Vagina (tissue), 2 donors: ENCODE results near the gene NACAD. TPM values are rescaled to one million over a fixed set of nuclear protein-coding genes. Genes with fewer than 3 reads are reported as not detected.
A peak's percentile ranks its signal among the peaks of the same experiment; 100 is the strongest.
"Not testable (repeated sequence)": the region's sequence is repeated elsewhere in the genome, so short reads cannot be mapped to it uniquely, and the experiment has no call there.

Experiments used
- DNase-seq, 2 donors: peaks; one replicate each; pipeline ENCODE4 v3.0.0-alpha.2; 2017; ENCODE audit errors: extremely low spot score in 2 of 2
- H3K27ac ChIP-seq: fragments of 200-600 bp; sonication (generic); one replicate; pipeline ENCODE4 v1.5.1; 2019
- H3K27me3 ChIP-seq: fragments of 200-600 bp; sonication (generic); one replicate; pipeline ENCODE4 v1.5.1; 2019
- H3K36me3 ChIP-seq, 2 donors: fragments of 200-600 bp; sonication (generic); one replicate each; pipeline ENCODE4 v1.5.1; 2017 to 2019
- H3K4me1 ChIP-seq: fragments of 200-600 bp; sonication (generic); one replicate; pipeline ENCODE4 v1.5.1; 2019
- H3K4me3 ChIP-seq, 2 donors: fragments of 200-600 bp; sonication (generic); 1 replicate in 1 of 2; 2 replicates in 1 of 2; pipeline ENCODE4 v1.5.1; 2016 to 2019
- H3K9me3 ChIP-seq: fragments of 200-600 bp; sonication (generic); one replicate; pipeline ENCODE4 v1.5.1; 2019
- POLR2A ChIP-seq, 2 donors: fragments of 450-650 bp; IDR thresholded peaks; one replicate each; pipeline ENCODE4 v1.6.1; 2017; ENCODE audit warnings: antibody characterized with exemption in 2 of 2, mild to moderate bottlenecking in 2 of 2, moderate library complexity in 2 of 2
- POLR2AphosphoS5 ChIP-seq, 2 donors: sonication (generic); formaldehyde crosslinking; IDR thresholded peaks; one replicate each; pipeline ENCODE4 v1.9.0; 2017; ENCODE audit warnings: antibody characterized with exemption in 2 of 2, mild to moderate bottlenecking in 2 of 2, low read depth in 1 of 2; ENCODE audit not compliant: insufficient read depth in 1 of 2
- intact Hi-C: fragments of 100-400 bp; cut with DNase I; formaldehyde crosslinking; loops from one replicate; pipeline ENCODE4 v1.15.1; 2023
- total RNA-seq: library from RNA; depleted of rRNA; stranded (reverse); fragments of >200 nt; gene quantifications from one replicate; pipeline ENCODE4 v1.2.3, GENCODE V29; 2016
- TF ChIP-seq, protein P1 (sequence below), 3 experiments: fragments of 450-650 bp in 2 of 3; fragments of 200-600 bp in 1 of 3; sonication (generic) in 1 of 3; IDR thresholded peaks; one replicate each; pipeline ENCODE4 v1.5.1; 2017 to 2019; ENCODE audit warnings: antibody characterized with exemption in 3 of 3, mild to moderate bottlenecking in 2 of 3, moderate library complexity in 2 of 3

The NACAD gene
- total RNA-seq, 1 donor from 2014 or later: 9.6 TPM

DNA sequence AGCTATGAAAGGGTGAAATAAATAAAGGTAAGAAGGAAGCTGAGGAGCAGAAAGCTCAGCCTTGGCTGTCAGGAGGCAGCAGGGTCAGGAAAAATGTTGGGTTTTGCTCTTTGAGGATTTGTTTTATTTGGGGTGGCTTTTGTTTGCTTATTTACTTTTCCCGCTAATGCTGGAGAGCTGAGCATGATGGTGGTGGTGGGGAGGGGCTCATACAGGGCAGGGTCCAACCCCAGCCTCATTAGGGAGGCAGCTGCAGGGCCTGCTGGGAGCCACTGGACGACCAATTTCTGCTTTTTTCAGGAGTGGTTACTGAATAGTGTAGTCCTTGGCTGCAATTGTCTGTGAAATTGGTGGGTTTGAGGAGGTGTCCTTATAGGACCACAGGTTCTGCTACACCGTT, 52.5 kb downstream of the NACAD start:
- DNase-seq: no peak
- intact Hi-C loops: no loop called here

DNA sequence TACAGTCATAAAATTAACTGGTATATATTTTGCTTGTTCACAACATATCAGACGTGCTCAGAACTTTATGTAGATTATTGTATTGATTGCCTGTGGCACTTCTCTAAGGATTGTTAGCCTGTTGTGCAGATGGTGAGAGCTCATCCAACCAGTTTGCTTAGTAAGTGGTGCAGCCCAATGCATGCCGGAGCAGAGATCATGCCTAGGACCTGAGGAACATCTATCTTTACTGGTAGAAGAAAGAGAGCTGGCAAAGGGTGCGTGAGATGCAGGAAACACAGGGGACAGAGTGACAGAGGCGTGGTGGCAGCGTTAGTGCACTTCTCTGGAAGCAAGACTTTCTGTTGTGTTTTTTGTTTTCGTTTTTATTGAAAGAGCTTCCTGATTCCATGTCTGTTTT, 52.9 kb downstream of the NACAD start:
- Histone ChIP-seq H3K27me3 (no peaks in the 10 kb centered on the region), H3K36me3 (peaks cover 0 to 14% of the 10 kb centered on the region in 2 donors), H3K4me1 (peaks cover 46% of the 10 kb centered on the region), H3K27ac (no peak overlapping the region), H3K4me3 (no peak overlapping the region), H3K9me3 (no peaks in the 10 kb centered on the region)
- TF ChIP-seq POLR2AphosphoS5 (IDR thresholded peaks at IDR 0.05; ENCODE audit: insufficient read depth in 1 of 2, low read depth in 1 of 2): no peak
- TF ChIP-seq, protein P1, sequence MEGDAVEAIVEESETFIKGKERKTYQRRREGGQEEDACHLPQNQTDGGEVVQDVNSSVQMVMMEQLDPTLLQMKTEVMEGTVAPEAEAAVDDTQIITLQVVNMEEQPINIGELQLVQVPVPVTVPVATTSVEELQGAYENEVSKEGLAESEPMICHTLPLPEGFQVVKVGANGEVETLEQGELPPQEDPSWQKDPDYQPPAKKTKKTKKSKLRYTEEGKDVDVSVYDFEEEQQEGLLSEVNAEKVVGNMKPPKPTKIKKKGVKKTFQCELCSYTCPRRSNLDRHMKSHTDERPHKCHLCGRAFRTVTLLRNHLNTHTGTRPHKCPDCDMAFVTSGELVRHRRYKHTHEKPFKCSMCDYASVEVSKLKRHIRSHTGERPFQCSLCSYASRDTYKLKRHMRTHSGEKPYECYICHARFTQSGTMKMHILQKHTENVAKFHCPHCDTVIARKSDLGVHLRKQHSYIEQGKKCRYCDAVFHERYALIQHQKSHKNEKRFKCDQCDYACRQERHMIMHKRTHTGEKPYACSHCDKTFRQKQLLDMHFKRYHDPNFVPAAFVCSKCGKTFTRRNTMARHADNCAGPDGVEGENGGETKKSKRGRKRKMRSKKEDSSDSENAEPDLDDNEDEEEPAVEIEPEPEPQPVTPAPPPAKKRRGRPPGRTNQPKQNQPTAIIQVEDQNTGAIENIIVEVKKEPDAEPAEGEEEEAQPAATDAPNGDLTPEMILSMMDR (IDR thresholded peaks at IDR 0.05): no peak
- no peak for TF ChIP-seq POLR2A (IDR thresholded peaks at IDR 0.05)
- intact Hi-C loops: no loop called here
- DNase-seq: no peak

More for the DNA sequence above, 52.5 kb downstream of the NACAD start:
- peaks cover 46% of the 10 kb centered on the region for H3K4me1 ChIP-seq
- H3K27ac ChIP-seq: no peak overlapping the region
- H3K27me3 ChIP-seq: no peaks in the 10 kb centered on the region
- no peak overlapping the region for H3K4me3 ChIP-seq
- H3K36me3 ChIP-seq: peaks cover 0 to 14% of the 10 kb centered on the region in 2 donors
- no peaks in the 10 kb centered on the region for H3K9me3 ChIP-seq
- TF ChIP-seq POLR2A (IDR thresholded peaks at IDR 0.05): no peak
- no peak for TF ChIP-seq POLR2AphosphoS5 (IDR thresholded peaks at IDR 0.05; ENCODE audit: insufficient read depth in 1 of 2, low read depth in 1 of 2)

DNA sequence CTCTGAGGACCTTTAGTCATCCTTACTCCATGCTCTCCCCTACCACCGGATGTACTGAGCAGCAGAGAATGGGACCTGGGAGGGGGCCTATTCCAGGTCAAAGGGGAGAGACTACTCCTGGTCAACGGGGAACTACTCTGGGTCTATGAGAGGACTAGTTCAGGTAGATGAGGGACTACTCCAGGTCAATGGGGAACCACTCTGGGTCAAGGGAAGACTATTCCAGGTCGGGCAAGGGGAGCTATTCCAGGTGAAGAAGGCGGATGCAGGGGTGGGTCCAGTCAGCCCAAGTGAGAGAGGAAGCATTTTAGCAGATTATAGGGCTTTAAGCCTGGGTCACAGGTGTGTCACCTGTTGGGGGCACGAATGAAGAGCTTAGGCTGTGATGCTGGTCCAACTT, 53.4 kb downstream of the NACAD start:
- peaks cover 0 to 14% of the 10 kb centered on the region in 2 donors for H3K36me3 ChIP-seq
- DNase-seq: no peak
- H3K27me3 ChIP-seq: no peaks in the 10 kb centered on the region
- peaks cover 46% of the 10 kb centered on the region for H3K4me1 ChIP-seq
- TF ChIP-seq POLR2A (IDR thresholded peaks at IDR 0.05): no peak
- TF ChIP-seq, protein P1 (IDR thresholded peaks at IDR 0.05): no peak
- no peak for TF ChIP-seq POLR2AphosphoS5 (IDR thresholded peaks at IDR 0.05; ENCODE audit: insufficient read depth in 1 of 2, low read depth in 1 of 2)
- intact Hi-C loops: no loop called here
- no peak overlapping the region for H3K27ac ChIP-seq
- H3K4me3 ChIP-seq: no peak overlapping the region
- no peaks in the 10 kb centered on the region for H3K9me3 ChIP-seq

DNA sequence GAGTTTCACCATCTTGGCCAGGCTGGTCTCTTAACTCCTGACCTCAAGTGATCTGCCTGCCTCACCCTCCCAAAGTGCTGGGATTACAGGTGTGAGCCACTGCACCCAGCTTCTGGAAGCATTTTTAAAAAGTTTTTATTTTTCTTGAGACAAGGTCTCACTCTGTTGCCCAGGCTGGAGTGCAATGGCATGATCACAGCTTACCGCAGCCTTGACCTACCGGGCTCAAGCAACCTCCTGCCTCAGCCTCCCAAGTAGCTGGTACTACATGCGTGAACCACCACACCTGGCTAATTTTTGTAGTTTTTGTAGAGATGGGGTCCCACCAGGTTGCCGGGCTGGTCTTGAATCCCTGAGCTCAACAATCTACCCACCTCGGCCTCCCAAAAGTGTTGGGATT, 54.1 kb downstream of the NACAD start:
- DNase-seq, intact Hi-C loops, H3K27me3 ChIP-seq, H3K4me3 ChIP-seq, H3K9me3 ChIP-seq, H3K27ac ChIP-seq: not testable (repeated sequence)
- peaks cover 46% of the 10 kb centered on the region for H3K4me1 ChIP-seq
- H3K36me3 ChIP-seq: peaks cover 0 to 14% of the 10 kb centered on the region in 2 donors

DNA sequence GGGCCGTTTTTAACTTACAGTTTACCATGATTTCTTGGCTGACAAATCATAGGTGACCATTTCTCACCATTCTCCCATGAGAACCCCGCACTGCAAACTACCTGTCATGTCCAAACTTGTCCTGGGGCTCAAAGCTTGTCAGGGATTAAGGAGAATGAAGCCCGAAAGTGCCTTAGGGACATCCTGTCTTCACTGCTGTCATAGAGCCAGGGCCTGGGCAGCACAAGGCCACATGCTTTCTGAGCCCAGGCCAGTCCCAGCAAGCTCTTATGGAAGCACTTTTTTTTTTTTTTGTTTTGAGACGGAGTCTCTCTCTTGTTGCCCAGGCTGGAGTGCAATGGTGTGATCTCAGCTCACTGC, 54.9 kb downstream of the NACAD start:
- no peak overlapping the region for H3K27ac ChIP-seq
- peaks cover 46% of the 10 kb centered on the region for H3K4me1 ChIP-seq
- no peaks in the 10 kb centered on the region for H3K27me3 ChIP-seq
- H3K9me3 ChIP-seq: no peaks in the 10 kb centered on the region
- TF ChIP-seq POLR2A (IDR thresholded peaks at IDR 0.05): no peak
- peak in 1 of 2 donors; percentile 15 for TF ChIP-seq POLR2AphosphoS5 (IDR thresholded peaks at IDR 0.05; ENCODE audit: insufficient read depth in 1 of 2, low read depth in 1 of 2)
- intact Hi-C loops: no loop called here
- no peak overlapping the region for H3K4me3 ChIP-seq
- no peak for DNase-seq
- peaks cover 0 to 6% of the 10 kb centered on the region in 2 donors for H3K36me3 ChIP-seq

DNA sequence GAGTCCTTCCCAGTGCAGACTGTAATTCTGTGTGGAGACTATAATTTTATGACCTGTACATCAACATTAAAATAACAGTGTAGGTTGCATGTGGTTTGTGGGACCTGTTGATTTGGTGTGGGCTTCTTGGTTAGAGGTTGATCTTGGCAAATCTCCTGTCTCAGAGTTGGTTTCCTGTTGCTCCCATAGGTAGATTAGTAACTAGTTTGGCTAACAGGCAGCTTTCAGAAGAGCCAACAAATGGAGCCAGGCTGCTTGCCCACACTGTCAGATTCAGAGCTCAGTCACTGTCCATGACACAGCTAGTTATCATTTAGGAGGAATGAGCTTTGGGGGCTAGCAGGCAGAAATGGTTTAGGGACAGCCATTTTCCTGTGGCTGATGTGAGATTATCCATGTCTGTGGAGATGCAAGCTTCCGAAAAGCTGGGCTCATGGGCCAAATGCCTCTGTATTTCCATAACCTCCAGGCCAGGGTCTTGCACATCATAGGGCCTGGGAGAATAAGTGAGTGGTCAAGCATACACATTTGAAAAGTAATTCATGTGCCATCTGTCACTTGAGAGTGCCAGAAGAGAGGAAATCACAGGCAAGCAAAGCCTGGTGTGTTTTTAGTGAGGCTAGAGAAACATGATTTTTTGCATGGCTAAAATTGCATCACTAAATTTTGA, 55.4 kb downstream of the NACAD start:
- Histone ChIP-seq H3K9me3 (no peaks in the 10 kb centered on the region), H3K27ac (no peak overlapping the region), H3K36me3 (peaks cover 0 to 1% of the 10 kb centered on the region in 2 donors), H3K4me1 (peaks cover 46% of the 10 kb centered on the region), H3K4me3 (no peak overlapping the region), H3K27me3 (no peaks in the 10 kb centered on the region)
- intact Hi-C loops: no loop called here
- no peak for DNase-seq
- TF ChIP-seq, protein P1 (IDR thresholded peaks at IDR 0.05): no peak
- no peak for TF ChIP-seq POLR2A (IDR thresholded peaks at IDR 0.05)
- TF ChIP-seq POLR2AphosphoS5 (IDR thresholded peaks at IDR 0.05; ENCODE audit: insufficient read depth in 1 of 2, low read depth in 1 of 2): no peak
